Activated T-helper 17 cell treated with anti-CD3 and anti-CD28 coated beads, Interleukin-2, amount 50 U/mL, for 72 hours (primary cell): ENCODE data around the gene EGFL7. TPM values are rescaled to one million over a fixed set of nuclear protein-coding genes. Genes with fewer than 3 reads are reported as not detected.
A peak's percentile ranks its signal among the peaks of the same experiment; 100 is the strongest.

ENCODE experiments used
- ATAC-seq: fragments of 150-1000 bp; cut with Tn5 transposase; replicated peaks from 2 replicates; pipeline ENCODE4 v1.10.0; 2021; ENCODE audit warnings: mild to moderate bottlenecking, moderate library complexity
- H3K27ac Mint-ChIP-seq: one replicate; pipeline ENCODE4 v1.8.0; 2022; ENCODE audit warnings: mixed read lengths
- H3K27me3 Mint-ChIP-seq: one replicate; pipeline ENCODE4 v1.8.0; 2022; ENCODE audit warnings: mixed read lengths
- H3K36me3 Mint-ChIP-seq: one replicate; pipeline ENCODE4 v1.8.0; 2022; ENCODE audit warnings: low read depth, mild to moderate bottlenecking, mixed read lengths
- H3K4me1 Mint-ChIP-seq: one replicate; pipeline ENCODE4 v1.8.0; 2022; ENCODE audit warnings: mixed read lengths
- H3K4me3 Mint-ChIP-seq: one replicate; pipeline ENCODE4 v1.8.0; 2022; ENCODE audit warnings: mild to moderate bottlenecking, mixed read lengths
- H3K9me3 Mint-ChIP-seq: one replicate; pipeline ENCODE4 v1.8.0; 2022; ENCODE audit warnings: mixed read lengths
- total RNA-seq, 2 donors: library from RNA; stranded (reverse); gene quantifications; one replicate each; pipeline ENCODE4 v1.2.3, GENCODE V29; 2022

EGFL7 gene
- total RNA-seq, 2 donors from 2014 or later: 0.78 to 1.0 TPM

GRCh38 chr9:136645903-136646754 lies 16.6 kb upstream of the EGFL7 start:
- Mint-ChIP-seq H3K4me1 (no peaks in the 10 kb centered on the region), H3K9me3 (no peaks in the 10 kb centered on the region), H3K27me3 (peaks cover 13% of the 10 kb centered on the region), H3K4me3 (no peak overlapping the region), H3K27ac (no peak overlapping the region), H3K36me3 (no peaks in the 10 kb centered on the region)
- peak; percentile 30 for ATAC-seq

- Mint-ChIP-seq H3K27ac (no peak overlapping the region), H3K4me1 (no peaks in the 10 kb centered on the region), H3K9me3 (no peaks in the 10 kb centered on the region), H3K4me3 (no peak overlapping the region), H3K27me3 (peaks cover 13% of the 10 kb centered on the region), H3K36me3 (no peaks in the 10 kb centered on the region)
- ATAC-seq: no peak
These were observed 15.6 kb upstream of the EGFL7 start for GRCh38 chr9:136646827-136647711.

DNA sequence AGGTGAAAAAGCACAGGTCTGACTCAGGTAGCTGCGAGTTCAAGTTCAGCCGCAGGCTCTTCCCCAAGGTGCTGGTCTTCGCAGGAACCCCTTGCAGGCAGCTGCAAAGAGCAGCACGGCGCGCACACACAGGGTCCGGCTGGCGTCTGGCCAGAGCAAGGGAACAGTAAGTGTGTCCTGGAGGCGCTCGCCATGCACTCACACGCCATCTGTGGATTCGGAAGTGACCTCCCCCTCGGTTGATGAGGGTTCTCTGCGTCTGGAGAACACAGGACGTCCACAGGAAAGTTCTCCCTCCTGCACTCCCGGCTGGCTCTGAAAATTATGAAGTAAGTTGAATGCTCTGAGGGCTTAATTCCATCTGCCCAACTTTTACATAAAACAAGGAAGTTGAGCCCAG lies 14.0 kb upstream of the EGFL7 start:
- no peaks in the 10 kb centered on the region for H3K4me1 Mint-ChIP-seq
- no peak overlapping the region for H3K4me3 Mint-ChIP-seq
- H3K27ac Mint-ChIP-seq: no peak overlapping the region
- H3K9me3 Mint-ChIP-seq: no peaks in the 10 kb centered on the region
- no peak for ATAC-seq
- no peaks in the 10 kb centered on the region for H3K36me3 Mint-ChIP-seq
- H3K27me3 Mint-ChIP-seq: peaks cover 10% of the 10 kb centered on the region

DNA sequence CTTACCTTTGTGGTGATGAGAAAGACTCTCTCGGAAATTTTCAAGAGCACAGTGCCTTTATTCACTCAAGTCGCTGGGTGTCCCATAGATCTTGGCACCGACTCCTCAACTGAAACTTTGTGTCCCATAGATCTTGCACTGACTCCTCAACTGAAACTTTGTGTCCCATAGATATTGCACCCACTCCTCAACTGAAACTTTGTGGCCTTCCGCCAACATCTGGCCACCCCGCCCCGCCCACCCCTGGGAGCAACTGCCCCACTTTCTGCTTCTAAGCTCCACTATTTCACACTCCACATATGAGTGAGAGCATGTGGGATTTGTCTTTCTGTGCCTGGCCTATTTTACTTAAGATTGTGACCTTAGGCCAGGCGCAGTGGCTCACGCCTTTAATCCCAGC lies 12.7 kb upstream of the EGFL7 start:
- Mint-ChIP-seq H3K4me3 (no peak overlapping the region), H3K9me3 (no peaks in the 10 kb centered on the region), H3K4me1 (no peaks in the 10 kb centered on the region), H3K27me3 (peaks cover 10% of the 10 kb centered on the region), H3K36me3 (no peaks in the 10 kb centered on the region), H3K27ac (no peak overlapping the region)
- ATAC-seq: no peak

DNA sequence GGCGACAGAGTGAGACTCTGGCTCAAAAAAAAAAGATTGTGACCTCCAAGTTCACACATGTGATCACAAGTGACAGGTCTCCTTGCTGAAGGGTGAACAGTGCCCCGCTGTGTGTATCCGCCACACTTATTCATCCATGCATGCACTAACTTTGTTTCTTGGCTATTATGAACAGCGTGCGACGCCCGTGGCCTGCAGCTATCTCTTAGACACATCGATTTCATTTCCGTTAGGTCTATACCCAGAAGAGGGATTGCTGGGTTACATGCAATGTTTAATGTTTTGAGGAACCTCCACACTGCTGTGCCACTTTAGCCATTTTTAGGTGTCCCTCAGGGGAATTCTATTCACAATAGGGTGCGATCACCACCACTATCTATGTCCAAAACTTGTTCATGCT lies 12.1 kb upstream of the EGFL7 start:
- ATAC-seq: no peak
- Mint-ChIP-seq H3K9me3 (no peaks in the 10 kb centered on the region), H3K4me1 (no peaks in the 10 kb centered on the region), H3K36me3 (no peaks in the 10 kb centered on the region), H3K4me3 (no peak overlapping the region), H3K27ac (no peak overlapping the region), H3K27me3 (peaks cover 14% of the 10 kb centered on the region)

GRCh38 chr9:136651860-136652259 lies 10.9 kb upstream of the EGFL7 start:
- no peaks in the 10 kb centered on the region for H3K9me3 Mint-ChIP-seq
- H3K4me1 Mint-ChIP-seq: no peaks in the 10 kb centered on the region
- H3K27ac Mint-ChIP-seq: no peak overlapping the region
- no peak overlapping the region for H3K4me3 Mint-ChIP-seq
- H3K36me3 Mint-ChIP-seq: no peaks in the 10 kb centered on the region
- peaks cover 17% of the 10 kb centered on the region for H3K27me3 Mint-ChIP-seq
- ATAC-seq: no peak

- H3K4me3 Mint-ChIP-seq: no peak overlapping the region
- ATAC-seq: no peak
- H3K27me3 Mint-ChIP-seq: peaks cover 23% of the 10 kb centered on the region
- no peaks in the 10 kb centered on the region for H3K9me3 Mint-ChIP-seq
- H3K4me1 Mint-ChIP-seq: no peaks in the 10 kb centered on the region
- H3K27ac Mint-ChIP-seq: no peak overlapping the region
- H3K36me3 Mint-ChIP-seq: no peaks in the 10 kb centered on the region
These were observed 9.2 kb upstream of the EGFL7 start for GRCh38 chr9:136653323-136654079.

DNA sequence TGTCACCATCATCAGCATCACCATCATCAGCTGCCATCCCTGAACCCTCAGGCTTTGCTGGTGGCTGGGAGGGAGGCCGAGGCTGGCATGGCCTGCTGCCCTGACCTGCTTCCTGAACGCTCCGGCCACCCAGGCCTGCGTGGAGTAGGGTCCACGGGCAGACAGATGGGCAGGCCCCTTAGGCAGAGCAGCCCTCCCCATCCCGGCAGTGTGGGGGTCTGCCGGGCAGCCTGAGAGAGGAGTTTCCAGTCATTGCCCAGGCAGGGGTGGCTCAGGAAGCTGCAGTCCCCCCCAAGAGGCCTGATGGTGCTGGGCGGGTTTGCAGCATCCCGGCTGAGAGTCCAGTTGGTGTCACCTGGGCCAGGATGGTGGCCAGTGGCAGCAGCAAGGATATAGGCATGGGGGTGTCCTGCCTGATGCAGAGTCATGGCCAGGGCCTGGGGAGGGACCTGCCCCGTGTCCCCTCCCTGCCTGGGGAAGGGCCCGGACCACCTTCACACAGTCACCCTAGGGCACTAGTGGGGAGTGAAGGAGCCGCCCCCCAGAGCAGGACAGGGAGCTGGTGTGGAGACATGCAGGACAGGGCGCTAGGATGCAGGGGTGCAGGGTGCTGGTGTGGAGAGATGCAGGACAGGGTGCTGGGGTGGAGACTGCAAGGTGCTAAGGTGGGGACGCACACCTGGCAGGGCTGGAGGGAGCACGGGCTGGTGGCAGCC lies 7.7 kb upstream of the EGFL7 start:
- Mint-ChIP-seq H3K36me3 (no peaks in the 10 kb centered on the region), H3K4me3 (no peak overlapping the region), H3K9me3 (no peaks in the 10 kb centered on the region), H3K27me3 (peaks cover 21% of the 10 kb centered on the region), H3K27ac (no peak overlapping the region), H3K4me1 (no peaks in the 10 kb centered on the region)
- no peak for ATAC-seq

- Mint-ChIP-seq H3K9me3 (no peaks in the 10 kb centered on the region), H3K36me3 (no peaks in the 10 kb centered on the region), H3K27me3 (peaks cover 24% of the 10 kb centered on the region), H3K27ac (no peak overlapping the region), H3K4me3 (no peak overlapping the region), H3K4me1 (no peaks in the 10 kb centered on the region)
- ATAC-seq: no peak
These were observed 7.1 kb upstream of the EGFL7 start for GRCh38 chr9:136655536-136656182.

GRCh38 chr9:136656183-136656738 lies 6.5 kb upstream of the EGFL7 start:
- no peak overlapping the region for H3K4me3 Mint-ChIP-seq
- ATAC-seq: no peak
- no peaks in the 10 kb centered on the region for H3K9me3 Mint-ChIP-seq
- no peaks in the 10 kb centered on the region for H3K4me1 Mint-ChIP-seq
- H3K27me3 Mint-ChIP-seq: peaks cover 24% of the 10 kb centered on the region
- H3K27ac Mint-ChIP-seq: no peak overlapping the region
- no peaks in the 10 kb centered on the region for H3K36me3 Mint-ChIP-seq

GRCh38 chr9:136656795-136657611 lies 5.7 kb upstream of the EGFL7 start:
- no peak for ATAC-seq
- H3K27me3 Mint-ChIP-seq: peaks cover 24% of the 10 kb centered on the region
- H3K9me3 Mint-ChIP-seq: no peaks in the 10 kb centered on the region
- H3K36me3 Mint-ChIP-seq: no peaks in the 10 kb centered on the region
- H3K4me3 Mint-ChIP-seq: no peak overlapping the region
- H3K4me1 Mint-ChIP-seq: no peaks in the 10 kb centered on the region
- H3K27ac Mint-ChIP-seq: no peak overlapping the region

- ATAC-seq: no peak
- Mint-ChIP-seq H3K9me3 (no peaks in the 10 kb centered on the region), H3K27me3 (peaks cover 21% of the 10 kb centered on the region), H3K4me3 (no peak overlapping the region), H3K27ac (no peak overlapping the region), H3K36me3 (no peaks in the 10 kb centered on the region), H3K4me1 (no peaks in the 10 kb centered on the region)
These were observed 4.5 kb upstream of the EGFL7 start for GRCh38 chr9:136657974-136658848.
